ENCODE measurements around the gene MROH2B.

Gene MROH2B

GRCh38 chr5:40976836-40977235 is 94.3 kb downstream of the MROH2B start:
- no peak for TF ChIP-seq CTCF (IDR thresholded peaks at IDR 0.05; ENCODE audit: low read depth, low read length, missing control alignments)
- H3K4me3 ChIP-seq (ENCODE audit: low read depth, low read length) = no peak overlapping the region
- DNase-seq (ENCODE audit: low read depth) = no peak

- DNase-seq (ENCODE audit: low read depth) = no peak
- TF ChIP-seq CTCF (IDR thresholded peaks at IDR 0.05; ENCODE audit: low read depth, low read length, missing control alignments) = no peak
- H3K4me3 ChIP-seq (ENCODE audit: low read depth, low read length) = no peak overlapping the region
Observed at GRCh38 chr5:40976041-40976440, 95.1 kb downstream of the MROH2B start.

DNA sequence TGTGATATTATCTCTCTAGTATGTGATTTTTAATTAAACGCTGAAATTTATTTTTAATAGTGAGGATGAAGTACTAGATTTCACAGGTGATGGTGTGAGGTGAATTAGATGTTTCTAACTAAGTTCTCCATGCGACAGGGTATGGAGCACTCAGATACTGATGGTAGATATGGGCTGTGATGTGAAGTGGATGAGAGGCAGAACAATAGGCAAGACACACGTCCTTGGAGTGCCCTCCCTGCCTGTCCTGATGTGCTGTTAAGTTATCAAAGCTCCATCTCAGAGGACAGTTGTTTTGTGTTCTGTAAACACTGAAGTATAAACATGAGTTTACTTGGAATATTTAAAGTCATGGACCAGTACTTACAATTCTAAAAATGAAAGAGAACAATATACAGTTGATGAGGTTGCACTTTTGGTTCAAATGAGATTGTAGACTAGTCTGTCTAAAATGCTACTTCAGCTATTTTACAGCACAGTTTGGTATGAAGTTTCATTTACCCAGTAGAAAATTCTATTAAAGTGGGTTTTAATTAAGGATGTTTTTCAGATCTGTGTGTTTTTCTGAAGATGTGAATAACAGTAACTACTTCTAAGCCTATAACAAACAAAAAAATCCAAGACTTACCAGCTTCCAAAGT is 97.7 kb downstream of the MROH2B start:
- DNase-seq (ENCODE audit: low read depth) = no peak
- no peak overlapping the region for H3K4me3 ChIP-seq (ENCODE audit: low read depth, low read length)
- TF ChIP-seq CTCF (IDR thresholded peaks at IDR 0.05; ENCODE audit: low read depth, low read length, missing control alignments) = no peak

GRCh38 chr5:40972434-40972833 is 98.7 kb downstream of the MROH2B start:
- H3K4me3 ChIP-seq (ENCODE audit: low read depth, low read length) = no peak overlapping the region
- no peak for TF ChIP-seq CTCF (IDR thresholded peaks at IDR 0.05; ENCODE audit: low read depth, low read length, missing control alignments)
- DNase-seq (ENCODE audit: low read depth) = no peak

DNA sequence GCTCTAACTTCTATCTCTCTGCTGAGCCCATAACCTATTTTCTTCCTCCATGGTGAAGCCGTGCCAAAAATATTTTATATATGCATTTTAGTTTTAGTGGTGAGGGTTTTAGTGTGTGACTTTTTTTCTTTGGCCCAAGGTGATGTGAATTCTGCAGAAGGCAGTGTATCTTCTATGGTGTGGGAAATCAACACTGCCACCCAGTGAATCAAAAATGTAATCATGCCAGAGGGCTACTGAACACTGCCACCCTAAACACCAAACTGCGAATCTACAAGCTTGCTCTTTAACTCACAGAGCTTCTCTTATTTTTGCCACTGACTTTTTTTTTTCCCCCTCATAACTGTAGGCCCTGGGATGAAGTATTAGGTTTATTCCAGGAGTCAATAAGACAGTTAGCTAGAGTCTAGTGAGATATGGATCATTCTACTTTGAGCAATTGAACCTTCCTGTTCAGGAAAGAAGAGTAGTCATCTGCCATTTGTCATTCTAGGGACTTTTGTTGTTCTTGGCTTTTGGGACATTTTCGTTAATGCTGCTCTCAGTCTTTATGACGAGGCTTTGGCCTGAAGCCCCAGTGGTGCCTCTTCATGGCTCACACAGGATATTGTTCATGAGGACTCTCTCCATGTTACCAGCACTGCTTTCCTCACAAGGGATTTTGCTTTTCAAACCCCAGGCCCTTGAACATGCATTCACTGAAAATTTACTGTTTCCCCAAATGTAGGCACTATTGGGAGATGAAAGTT is 108.8 kb downstream of the MROH2B start:
- H3K4me3 ChIP-seq (ENCODE audit: low read depth, low read length) = no peak overlapping the region
- no peak for TF ChIP-seq CTCF (IDR thresholded peaks at IDR 0.05; ENCODE audit: low read depth, low read length, missing control alignments)
- no peak for DNase-seq (ENCODE audit: low read depth)

DNA sequence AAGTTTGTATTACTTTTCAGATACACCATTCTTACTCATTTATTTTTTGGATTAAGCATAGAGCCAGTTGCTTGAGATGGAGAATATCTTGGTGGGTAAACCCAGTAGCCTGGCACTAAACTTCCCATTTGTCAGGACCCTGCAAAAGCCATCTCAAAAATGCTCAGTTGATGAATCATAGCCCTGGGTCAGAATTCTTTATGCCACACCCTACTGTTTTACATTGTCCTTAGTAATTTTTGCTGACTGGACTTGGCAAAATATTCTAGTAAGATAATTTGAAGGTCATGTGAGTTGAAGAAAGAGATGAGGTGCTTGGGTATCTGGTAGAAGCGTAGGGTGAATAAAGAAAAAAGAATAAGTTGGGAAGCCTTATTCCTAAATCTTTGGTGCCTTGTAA is 111.1 kb downstream of the MROH2B start:
- DNase-seq (ENCODE audit: low read depth) = no peak
- TF ChIP-seq CTCF (IDR thresholded peaks at IDR 0.05; ENCODE audit: low read depth, low read length, missing control alignments) = no peak

DNA sequence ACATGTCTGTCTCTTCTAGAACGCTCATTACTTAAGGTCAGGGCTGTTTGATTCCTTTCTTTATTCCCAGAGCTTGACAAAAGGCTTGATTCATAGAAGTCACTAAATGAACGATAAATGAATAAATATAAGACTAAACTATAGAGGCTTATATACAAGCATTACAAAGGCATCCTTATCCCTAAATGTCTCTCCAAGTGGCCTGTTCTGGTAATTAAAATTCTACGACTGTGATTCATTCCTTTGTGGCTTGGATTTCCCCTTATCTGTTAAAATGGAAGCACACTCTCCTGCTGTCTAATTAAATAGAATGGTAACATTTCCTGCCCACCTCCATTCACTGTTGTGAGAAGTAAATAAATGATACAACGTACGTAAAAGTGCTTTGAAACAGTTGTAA is 112.3 kb downstream of the MROH2B start:
- TF ChIP-seq CTCF (IDR thresholded peaks at IDR 0.05; ENCODE audit: low read depth, low read length, missing control alignments) = no peak
- DNase-seq (ENCODE audit: low read depth) = no peak

More for the DNA sequence above, 111.1 kb downstream of the MROH2B start:
- H3K4me3 ChIP-seq (ENCODE audit: low read depth, low read length) = no peak overlapping the region

More for the DNA sequence above, 112.3 kb downstream of the MROH2B start:
- H3K4me3 ChIP-seq (ENCODE audit: low read depth, low read length) = no peak overlapping the region
